Dedifferentiated amniotic fluid mesenchymal stem cell (primary cell): ENCODE results near the gene POLR2E.
"Not testable (repeated sequence)": the region's sequence is repeated elsewhere in the genome, so short reads cannot be mapped to it uniquely, and the experiment has no call there.

Source experiments
- DNase-seq: peaks from one replicate; pipeline ENCODE4 v3.0.0-alpha.2; 2016; ENCODE audit errors: extremely low spot score

POLR2E gene

DNA sequence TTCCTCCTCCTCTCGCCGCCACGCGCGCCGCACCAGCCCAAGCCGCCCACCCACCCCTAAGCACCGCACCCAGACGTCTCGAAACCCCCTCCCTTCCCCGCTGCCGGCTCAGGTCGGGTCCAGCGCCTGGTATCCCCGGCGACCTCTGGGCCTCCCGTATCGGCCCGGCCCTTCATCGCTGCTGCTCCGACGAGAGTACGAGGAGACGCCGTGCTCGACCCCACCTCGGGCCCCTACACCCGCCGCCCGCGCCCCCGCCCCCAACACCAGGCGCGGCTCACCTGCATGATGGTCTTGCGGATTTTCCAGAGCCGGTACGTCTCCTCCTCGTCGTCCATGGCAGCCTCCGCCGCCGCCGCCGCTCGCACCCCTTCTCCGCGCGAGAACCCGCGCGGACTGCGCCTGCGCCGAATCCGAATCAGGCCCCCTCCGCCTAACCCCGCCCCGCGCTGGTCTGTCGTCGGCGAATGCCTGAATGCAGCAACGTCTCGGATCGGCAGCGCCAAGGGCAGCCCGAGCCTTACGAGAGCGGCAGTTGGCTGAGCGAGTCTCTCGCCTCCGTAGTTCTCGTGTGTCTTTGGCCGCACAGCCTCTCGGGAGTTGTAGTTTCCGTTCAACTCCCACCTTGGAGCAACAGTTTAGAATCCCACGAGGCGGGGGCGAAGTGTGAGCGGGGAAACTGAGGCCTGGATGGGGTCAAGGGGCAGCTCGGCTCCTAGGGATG is at the start of gene POLR2E:
Gene POLR2E (minus strand): TSS at position 398 of the 724 bp plus-strand sequence. CDS start 60 bp downstream, at position 338.
- DNase-seq = peak; percentile 99

DNA sequence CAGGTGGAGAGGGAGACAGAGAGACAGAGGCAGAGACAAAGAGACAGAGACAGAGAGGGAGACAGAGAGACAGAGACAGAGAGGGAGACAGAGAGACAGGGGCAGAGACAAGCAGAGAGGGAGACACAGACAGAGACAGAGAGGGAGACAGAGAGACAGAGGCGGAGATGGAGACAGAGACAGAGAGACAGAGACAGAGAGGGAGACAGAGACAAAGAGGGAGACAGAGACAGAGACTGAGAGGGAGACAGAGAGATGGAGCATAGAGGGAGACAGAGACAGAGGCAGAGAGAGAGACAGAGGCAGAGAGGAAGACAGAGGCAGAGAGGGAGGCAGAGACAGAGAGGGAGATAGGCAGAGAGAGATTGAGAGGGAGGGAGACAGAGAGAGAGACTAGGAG is 49.6 kb upstream of the POLR2E start:
- DNase-seq = no peak

DNA sequence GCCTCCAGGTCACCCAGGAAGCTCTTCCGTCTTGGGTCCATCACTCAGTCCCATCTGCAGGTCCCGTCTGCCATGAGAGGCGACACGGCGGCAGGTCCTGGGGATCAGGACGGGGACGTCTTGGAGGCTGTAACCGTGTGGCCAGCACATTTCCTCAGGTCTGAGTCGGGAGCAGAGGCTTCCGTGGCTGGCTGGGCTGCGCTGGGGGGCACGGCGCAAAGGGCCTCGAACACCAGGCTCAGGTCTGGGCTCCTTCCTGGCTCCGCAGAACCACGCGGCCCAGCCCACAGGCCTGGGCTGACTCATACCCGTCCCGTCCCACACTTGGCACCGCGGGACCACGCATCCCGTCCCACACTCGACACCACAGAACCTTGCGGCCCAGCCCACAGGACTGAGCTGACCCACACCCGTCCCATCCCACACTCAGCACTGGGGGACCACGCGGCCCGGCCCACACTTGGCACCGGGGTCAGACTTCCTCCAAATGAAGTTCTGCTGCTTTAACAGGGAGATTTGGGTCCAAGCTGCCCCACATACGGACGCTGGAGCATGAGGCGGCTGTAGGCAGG is 48.7 kb upstream of the POLR2E start:
- no peak for DNase-seq

DNA sequence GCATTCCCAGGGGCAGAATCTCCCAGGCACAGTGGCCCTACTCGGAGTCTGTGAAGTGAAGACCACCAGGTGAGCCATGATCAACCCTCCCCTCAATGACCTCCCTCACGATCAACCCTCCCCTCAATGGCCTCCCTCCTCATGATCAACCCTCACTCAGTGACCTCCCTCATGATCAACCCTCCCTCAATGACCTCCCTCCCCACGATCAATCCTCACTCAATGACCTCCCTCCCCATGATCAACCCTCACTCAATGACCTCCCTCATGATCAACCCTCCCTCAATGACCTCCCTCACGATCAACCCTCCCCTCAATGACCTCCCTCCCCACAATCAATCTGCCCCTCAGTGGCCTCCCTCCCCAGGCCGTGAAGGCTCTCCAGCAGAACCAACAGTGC is 46.8 kb upstream of the POLR2E start:
- DNase-seq = no peak

DNA sequence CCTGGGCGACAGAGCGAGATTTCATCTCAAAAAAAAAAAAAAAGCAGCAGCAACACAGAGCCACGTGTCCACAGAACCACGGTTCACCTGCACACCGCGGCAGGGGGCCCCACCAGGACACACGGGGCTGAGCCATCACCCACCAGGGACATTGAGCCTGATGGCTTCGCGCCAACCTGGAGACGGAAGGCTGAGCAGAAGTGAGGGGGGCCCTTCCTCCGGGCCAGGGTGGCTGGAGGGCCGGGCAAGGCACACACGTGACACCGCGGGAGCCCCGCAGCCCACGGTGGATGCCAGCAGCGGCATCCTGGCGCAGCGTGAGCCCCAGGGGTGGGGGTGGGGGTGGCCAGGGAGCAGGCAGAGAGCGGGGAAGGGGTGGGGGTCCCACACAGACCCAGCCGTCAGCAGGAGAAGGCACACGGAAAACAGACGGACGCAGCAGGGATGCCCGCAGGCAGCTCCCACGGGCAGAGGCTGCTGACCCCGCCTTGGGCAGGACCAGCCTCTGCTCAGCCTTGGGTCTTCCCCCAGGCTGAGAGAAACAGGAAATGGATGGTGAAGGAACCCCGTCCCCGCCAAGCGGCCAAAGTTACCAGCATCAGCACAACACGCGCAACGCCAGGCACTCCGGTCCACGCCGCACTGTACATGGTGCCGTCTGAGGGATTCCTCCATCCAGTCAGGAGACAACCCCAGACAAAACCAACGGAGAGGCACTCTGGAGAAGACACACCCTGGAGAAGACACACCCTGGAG is 45.3 kb upstream of the POLR2E start:
- DNase-seq = no peak

DNA sequence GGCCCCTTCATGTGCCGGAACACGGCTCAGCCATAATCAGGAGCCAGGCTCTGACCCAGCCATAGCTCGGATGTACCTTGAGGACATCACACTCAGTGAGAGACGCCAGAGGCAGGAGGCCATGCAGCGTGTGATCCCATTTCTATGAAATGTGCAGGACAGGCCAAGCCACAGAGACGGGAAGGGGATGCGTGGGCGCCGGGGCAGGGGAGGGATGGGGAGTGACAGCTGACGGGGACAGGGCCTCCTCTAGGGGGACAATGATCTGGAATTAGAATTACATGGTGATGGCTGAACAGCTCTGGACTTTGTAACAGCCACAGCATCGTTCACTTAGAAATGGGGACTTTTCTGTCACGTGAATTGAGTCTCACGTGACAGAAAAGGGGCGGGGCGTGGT is 44.0 kb upstream of the POLR2E start:
- no peak for DNase-seq

DNA sequence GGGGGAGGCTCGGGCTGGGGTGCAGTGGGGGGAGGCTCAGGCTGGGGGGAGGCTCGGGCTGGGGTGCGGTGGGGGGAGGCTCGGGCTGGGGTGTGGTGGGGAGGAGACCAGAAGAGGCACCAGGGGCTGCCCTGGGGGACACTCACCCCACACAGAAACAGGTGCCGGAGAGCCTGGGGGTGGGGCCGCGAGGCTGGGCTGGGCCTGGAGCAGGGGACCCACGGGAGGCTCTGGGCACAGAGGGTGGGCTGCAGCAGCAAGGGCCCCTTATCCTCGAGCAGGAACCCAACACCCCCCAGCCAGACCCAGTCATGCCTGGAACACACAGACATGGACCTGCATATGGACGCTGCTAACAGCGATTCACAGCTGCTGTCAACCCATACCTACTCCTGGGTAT is 42.9 kb upstream of the POLR2E start:
- no peak for DNase-seq

DNA sequence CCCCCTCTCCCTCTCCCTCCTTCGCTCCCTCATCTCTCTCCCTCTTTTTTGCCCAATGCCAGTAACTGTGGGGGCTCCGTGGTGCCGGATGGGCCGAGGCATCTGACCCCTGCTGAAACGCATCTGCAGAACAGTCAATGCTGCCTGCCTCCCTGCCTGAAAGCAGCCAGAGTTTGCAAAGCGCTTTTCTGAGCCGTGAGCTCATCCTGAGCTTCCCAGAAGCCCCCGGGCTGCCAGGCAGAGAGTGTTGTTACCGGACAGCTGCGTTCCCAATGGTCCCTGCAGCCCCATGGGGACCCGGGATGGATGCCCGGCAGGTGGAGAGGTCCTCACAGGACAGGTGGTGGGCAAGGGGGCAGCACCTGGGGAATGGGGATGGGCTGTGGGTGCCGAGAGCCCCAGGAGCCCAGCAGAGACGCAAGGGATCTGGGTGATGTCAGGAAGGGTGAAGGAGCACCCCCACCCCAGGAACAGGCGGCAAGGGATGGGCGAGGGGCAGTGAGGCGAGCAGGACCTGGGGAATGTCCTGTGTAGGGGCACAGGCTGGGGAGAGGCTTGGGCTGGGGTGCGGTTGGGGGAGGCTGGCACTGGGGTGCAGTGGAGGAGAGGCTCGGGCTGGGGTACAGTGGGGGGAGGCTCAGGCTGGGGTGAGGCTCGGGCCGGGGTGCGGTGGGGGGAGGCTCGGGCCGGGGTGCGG is 41.6 kb upstream of the POLR2E start:
- no peak for DNase-seq

DNA sequence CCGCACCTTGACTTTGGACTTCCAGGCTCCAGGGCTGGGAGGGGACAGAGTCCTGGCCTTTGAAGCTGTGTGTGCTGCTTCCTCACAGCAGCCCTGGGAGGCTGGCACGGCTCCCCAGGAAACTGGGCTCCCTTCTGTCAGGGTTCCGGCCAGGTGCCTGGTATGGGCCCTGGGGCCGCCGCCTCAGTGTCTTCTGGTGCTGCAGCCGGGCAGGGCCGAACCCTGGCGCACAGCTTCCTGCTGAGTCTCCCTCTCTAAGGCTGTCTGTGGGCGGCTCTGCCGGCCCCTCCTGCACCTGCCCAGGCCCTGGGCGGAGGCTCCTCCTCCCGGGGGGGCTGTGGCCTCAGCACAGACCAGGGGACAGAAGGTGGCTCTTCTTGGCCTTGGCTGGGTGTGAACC is 41.0 kb upstream of the POLR2E start:
- no peak for DNase-seq

DNA sequence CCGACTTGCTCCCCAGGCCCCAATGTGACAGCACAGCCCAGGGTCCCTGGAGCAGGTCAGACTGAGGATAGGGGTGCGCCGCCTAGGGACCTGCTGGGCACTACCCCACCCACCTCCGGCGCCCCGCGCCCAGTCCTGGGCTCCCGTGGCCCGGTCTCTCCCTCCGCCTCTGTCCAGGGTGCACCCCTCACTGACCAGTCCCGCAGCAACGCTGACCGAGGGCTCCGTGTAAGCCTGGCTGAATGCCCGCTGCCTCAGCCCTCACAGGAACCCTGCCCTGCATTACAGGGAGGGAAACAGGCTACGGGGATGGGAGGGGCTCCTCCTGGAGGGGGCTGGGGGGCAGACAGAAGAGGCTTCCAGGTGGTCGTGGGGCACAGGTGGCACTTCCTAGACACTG is 40.3 kb upstream of the POLR2E start:
- no peak for DNase-seq

DNA sequence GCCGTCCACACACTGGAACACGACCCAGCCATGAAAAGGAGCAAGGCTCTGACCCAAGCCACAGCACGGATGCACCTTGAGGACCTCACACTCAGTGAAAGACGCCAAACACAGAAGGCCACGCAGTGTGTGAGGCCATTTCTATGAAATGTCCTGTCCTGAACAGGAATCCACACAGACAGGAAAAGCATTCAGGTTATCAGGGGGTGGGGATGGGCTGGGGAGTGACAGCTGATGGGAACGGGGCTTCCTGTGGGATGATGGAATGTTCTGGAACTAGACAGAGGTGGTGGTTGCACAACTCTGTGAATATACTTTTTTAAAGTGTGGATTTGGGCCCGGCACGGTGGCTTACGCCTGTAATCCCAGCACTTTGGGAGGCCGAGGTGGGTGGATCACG is 39.3 kb upstream of the POLR2E start:
- DNase-seq = no peak

DNA sequence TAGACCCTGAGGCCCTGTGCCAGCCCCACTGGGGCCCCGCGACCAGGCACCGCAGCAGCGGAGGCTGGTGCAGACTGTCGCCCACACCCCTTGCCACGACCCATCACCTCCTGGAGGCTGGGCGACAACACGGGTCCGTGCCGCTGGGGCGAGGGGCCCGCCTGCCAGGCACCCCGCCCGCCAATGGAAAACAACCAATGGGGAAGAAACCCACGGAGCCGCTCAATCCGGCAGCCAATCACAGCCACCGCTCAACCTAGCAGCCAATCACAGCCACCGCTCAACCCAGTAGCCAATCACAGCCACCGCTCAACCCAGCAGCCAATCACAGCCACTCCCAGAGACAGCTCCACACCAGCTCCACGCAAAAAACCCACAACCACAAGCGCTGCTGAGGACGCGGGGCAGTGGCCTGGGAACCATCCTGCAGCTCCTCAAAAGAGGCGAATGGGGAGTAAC is 38.3 kb upstream of the POLR2E start:
- no peak for DNase-seq

DNA sequence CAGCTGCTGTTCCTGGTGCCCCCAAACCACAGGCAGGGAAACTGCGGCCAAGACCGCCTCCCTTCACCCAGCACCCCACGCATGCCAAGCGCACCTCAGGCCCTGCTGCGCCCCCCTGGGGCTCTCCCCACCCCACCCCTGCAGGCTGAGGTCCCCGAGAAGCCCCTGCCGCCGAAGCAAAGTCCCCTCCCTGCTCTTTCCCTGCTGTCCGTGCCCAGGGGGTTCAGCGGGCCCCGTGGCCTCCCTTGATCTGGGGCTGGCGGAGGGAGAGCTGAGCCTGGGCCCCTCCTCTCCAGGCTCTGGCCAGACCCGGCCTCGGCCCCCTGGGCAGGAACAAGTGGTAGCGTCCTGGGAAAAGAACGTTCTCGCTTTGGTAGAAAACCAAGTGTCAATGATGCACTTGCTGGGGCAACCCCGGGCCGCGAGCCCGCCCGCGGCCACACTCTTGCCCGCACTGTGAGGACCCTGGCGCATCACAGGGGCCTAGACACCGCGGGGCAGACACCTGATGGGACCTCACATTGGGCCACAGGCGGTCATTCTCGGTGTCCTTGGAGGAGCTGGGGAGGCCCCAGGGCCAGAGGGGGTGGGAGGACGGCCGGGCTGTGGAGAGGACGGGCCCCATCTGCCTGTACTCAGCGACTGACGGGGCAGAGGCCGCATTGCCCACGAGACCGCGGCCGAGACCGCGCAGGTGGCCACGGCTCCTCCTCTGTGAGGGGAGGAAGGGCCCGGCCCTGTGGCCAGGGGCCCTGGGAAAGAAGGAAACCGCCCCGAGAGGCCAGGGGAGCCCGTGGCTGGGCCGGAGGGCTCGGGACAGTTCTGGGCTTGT is 37.6 kb upstream of the POLR2E start:
- DNase-seq = no peak

DNA sequence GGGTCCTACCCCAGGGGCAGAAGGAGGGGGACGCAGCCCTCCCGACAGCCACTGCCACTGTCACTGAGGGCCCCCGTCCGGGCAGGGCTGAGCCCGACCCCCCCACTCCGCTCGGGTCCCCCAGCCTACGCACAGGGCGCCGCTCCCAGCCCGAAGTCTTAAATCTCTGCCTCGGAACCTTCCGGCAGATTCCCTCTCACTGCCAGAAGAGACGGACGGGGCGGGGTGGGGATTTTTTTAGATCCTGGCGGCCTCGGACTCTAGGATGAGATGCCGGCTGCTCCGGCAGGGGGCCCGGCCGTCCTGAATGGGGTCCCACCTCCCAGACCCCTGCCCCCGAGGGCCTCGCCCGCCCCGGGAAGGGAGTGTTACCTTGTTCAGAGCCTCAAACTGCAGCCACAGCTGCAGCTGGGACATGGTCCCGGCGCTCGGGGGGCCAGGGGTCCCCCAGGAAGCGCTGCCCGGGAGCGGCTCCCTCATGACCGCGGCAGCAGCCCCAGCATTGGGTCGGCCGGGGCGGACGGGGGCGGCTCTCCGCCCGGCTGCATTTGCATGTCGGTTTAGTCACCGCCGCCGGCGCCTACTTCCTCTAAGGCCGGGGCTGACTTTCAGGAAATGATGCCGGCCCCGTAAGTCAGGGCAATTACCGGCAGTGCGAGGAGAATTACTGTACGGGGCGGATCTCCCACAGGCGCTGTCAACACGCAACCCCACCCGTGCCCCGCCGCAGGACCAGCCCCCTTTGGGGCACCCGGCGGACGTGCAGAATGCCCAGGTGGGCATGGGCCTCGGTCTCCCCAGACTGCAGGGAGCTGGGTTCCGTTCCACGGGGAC is 36.8 kb upstream of the POLR2E start:
- peak; percentile 79 for DNase-seq

DNA sequence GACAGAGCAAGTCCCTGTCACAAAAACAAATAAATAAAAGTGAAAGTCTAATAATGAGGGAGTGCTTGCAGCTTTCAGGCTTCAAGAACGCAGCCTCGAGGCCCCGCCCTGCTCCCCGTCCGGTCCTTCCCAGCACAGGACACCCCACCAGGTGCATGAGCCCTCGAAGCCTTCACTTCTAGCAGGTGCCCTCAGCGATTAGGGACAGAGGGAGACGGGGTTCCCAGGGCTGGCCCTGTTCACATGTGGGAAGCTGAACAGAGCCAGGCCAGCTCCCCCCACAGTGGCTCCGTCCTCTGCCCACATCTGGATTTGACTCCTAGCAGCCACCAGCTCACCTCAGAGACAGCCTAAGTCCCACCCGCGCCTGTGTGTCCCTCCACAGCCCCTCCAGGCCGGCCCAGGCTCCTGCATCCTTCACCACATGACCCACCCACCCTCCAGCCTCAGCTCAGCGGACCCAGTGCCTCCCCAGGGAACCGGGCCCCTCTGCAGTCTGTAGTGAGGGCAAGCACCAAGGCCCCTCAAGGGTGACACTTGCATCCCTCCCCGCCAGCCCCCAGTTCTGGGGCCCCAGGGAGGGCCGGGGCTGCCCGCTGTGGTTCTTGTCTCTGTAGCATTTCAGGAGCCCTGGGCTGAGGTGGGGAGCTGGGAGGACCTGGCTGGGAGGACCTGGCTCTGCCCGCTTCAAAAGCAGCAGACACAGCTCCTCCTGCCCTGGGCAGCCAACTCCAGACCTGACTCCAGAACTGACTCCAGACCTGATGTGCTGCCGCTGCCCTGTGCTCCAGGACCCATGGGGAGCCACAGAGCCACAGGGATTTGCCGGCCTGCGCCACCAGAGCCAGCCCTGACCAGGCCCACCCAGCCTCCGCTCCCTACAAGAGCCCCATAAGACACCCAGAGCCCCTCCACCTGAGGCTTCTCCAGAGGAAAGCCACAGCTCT is 35.9 kb upstream of the POLR2E start:
- DNase-seq = no peak

DNA sequence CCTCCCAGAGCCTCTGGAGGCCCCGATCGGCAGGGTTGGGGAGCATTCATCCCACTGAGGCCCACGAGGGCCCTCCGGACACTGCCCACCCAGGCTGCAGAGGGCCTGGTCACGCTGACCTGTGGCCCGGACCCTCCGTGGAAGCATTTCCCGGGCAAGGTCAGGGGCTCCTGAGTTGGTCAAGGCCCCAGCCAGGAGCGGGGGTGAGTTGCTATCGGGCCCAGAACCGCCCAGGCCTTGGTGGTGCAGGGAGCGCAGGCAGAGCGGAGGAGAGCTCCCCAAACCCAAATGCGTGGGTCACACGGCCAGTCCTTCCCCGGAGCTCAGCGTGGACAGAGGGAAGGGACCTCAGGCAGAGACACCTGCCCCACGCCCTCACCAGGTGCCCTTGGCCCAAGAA is 34.4 kb upstream of the POLR2E start:
- DNase-seq = no peak

DNA sequence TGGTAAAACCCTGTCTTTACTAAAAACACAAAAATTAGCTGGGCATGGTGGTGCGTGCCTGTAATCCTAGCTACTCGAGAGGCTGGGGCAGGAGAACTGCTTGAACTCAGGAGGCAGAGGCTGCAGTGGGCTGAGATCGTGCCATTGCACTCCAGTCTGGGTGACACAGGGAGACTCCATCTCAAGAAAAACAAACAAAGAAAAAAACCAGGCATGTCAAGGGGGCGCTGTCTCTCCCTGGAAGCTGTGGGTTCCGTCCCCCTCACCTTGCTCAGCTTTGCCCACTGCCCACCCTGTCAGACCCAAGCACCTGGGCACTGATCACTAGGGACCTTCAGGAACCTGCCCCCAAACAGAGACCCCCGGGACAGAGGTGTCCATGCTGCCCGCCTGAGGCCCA is 33.9 kb upstream of the POLR2E start:
- DNase-seq = not testable (repeated sequence)

DNA sequence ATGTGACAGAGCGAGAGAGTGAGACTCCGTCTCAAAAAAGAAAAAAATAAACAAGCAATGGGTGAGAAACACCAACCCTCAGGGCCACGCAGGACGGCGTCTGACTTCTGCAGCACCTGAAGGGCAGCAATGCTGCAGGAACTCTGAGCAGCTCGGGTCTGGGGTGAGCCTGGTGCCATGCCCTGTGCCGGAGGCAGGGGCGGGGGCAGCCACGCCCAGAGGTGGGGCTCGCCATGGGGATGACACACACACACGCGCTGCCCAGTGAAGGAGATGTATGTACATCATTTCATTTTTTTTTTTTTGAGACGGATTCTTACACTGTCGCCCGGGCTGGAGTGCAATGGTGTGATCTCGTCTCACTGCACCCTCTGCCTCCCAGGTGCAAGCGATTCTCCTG is 32.9 kb upstream of the POLR2E start:
- DNase-seq = no peak

DNA sequence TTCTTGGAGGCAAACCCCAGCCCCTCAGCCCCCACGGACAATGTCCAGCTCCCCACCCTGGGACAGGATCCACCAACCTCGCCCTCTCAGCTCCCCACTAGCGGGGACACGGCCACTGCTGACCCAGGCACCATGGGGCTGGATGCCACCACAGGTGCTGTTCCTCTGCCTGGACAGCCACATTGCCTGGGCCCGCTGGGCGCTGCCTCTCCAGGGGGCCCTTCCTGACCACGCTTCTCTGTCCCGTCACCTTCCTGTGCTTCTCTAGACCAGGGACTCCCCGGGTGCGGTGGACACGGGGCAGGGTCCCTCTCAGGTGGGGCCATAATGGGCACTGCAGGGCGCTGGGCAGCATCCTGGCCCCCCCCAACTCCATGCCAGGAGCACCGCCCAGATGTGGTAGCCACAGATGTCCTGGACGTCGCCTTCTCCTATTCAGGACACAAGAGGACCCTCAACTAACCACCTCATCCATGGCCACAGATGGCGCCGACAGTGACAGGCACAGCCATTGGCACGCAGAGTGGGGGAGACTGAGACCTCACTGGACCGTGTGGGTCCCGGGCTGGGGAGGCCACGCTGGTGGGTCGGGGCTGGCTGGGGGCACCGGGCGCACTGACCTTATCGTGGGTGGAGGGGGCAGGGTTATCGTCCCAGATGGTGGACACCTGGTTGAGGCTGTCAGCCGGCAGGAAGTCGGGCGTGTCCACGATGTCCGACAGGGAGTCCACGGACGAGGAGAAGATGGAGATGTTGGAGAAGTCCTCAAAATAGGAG is 32.0 kb upstream of the POLR2E start:
- DNase-seq = no peak
